OCI-LY3 (cell line): Measurements from ENCODE around the gene DOK4.

ENCODE experiments used
- CTCF ChIP-seq: fragments of 200-600, 300-600 bp; sonication (generic); IDR thresholded peaks from 2 replicates; pipeline ENCODE4 v1.5.1; 2014; ENCODE audit warnings: antibody characterized with exemption, low read length, low read depth
- EZH2phosphoT487 ChIP-seq: fragments of 200-600 bp; shearing (Covaris generic); IDR thresholded peaks from 2 replicates; pipeline ENCODE4 v1.6.1; 2018; ENCODE audit warnings: antibody characterized with exemption, mixed run types, low read depth

GRCh38 chr16:57471852-57472664 lies 14.2 kb downstream of the DOK4 start:
- no peak for TF ChIP-seq CTCF
- no peak for TF ChIP-seq EZH2phosphoT487
